HepG2 (cell line): ENCODE results near the gene GPR162. TPM values are rescaled to one million over a fixed set of nuclear protein-coding genes. Genes with fewer than 3 reads are reported as not detected.

Experiments
- ARNTL ChIP-seq: sonication (generic); formaldehyde crosslinking; IDR thresholded peaks from 2 replicates; pipeline ENCODE4 v1.4.0; 2020; ENCODE audit warnings: mild to moderate bottlenecking, missing genetic modification reagents
- ATM ChIP-seq: fragments of 450-650 bp; IDR thresholded peaks from 2 replicates; pipeline ENCODE4 v1.7.1; 2017; ENCODE audit warnings: mild to moderate bottlenecking, borderline replicate concordance
- ELF4 ChIP-seq: sonication (generic); formaldehyde crosslinking; IDR thresholded peaks from 2 replicates; pipeline ENCODE4 v1.5.0; 2020; ENCODE audit warnings: missing genetic modification reagents, mild to moderate bottlenecking, moderate library complexity, borderline replicate concordance
- FOXO4 ChIP-seq: sonication (generic); formaldehyde crosslinking; conservative IDR thresholded peaks from 2 replicates; pipeline ENCODE4 v1.8.1; 2023; ENCODE audit warnings: missing genetic modification reagents
- GATAD2A ChIP-seq: IDR thresholded peaks from 2 replicates; pipeline ENCODE4 v1.6.1; 2016
- GTF3A ChIP-seq: sonication (generic); formaldehyde crosslinking; conservative IDR thresholded peaks from 2 replicates; pipeline ENCODE4 v1.4.0; 2020; ENCODE audit warnings: mild to moderate bottlenecking, missing genetic modification reagents
- KLF15 ChIP-seq: sonication (generic); formaldehyde crosslinking; IDR thresholded peaks from 2 replicates; pipeline ENCODE4 v1.8.1; 2023; ENCODE audit warnings: borderline replicate concordance, mild to moderate bottlenecking, inconsistent platforms, missing genetic modification reagents, mixed read lengths
- LBX2 ChIP-seq: sonication (generic); formaldehyde crosslinking; IDR thresholded peaks from 2 replicates; pipeline ENCODE4 v1.5.0; 2020; ENCODE audit warnings: missing genetic modification reagents, mild to moderate bottlenecking, borderline replicate concordance
- MYC ChIP-seq: sonication (generic); formaldehyde crosslinking; IDR thresholded peaks from 2 replicates; pipeline ENCODE4 v1.9.0; 2021; ENCODE audit warnings: missing genetic modification reagents, borderline replicate concordance
- NPAS2 ChIP-seq: sonication (generic); formaldehyde crosslinking; IDR thresholded peaks from 2 replicates; pipeline ENCODE4 v1.8.0; 2022; ENCODE audit warnings: mild to moderate bottlenecking, missing genetic modification reagents, borderline replicate concordance
- PATZ1 ChIP-seq: sonication (generic); formaldehyde crosslinking; IDR thresholded peaks from 2 replicates; pipeline ENCODE4 v1.4.0; 2020; ENCODE audit warnings: missing genetic modification reagents
- SATB2 ChIP-seq: sonication (generic); formaldehyde crosslinking; IDR thresholded peaks from 2 replicates; pipeline ENCODE4 v1.5.0; 2020; ENCODE audit warnings: missing genetic modification reagents
- TFAP4 ChIP-seq: sonication (generic); IDR thresholded peaks from 2 replicates; pipeline ENCODE4 v1.6.1; 2016; ENCODE audit warnings: low read depth, borderline replicate concordance
- ZNF136 ChIP-seq: sonication (generic); formaldehyde crosslinking; IDR thresholded peaks from 2 replicates; pipeline ENCODE4 v1.8.1; 2022; ENCODE audit warnings: low read depth, mild to moderate bottlenecking, moderate library complexity, missing genetic modification reagents
- ZNF205 ChIP-seq: IDR thresholded peaks from 2 replicates; pipeline ENCODE4 v1.6.1; 2018; ENCODE audit warnings: missing biosample characterization, missing genetic modification reagents
- ZNF335 ChIP-seq: sonication (generic); formaldehyde crosslinking; IDR thresholded peaks from 2 replicates; pipeline ENCODE4 v1.4.0; 2020; ENCODE audit warnings: missing genetic modification reagents
- ZNF34 ChIP-seq: sonication (generic); formaldehyde crosslinking; IDR thresholded peaks from 2 replicates; pipeline ENCODE4 v1.4.0; 2020; ENCODE audit warnings: mild to moderate bottlenecking, missing genetic modification reagents, borderline replicate concordance
- ZNF552 ChIP-seq: sonication (generic); formaldehyde crosslinking; IDR thresholded peaks from 2 replicates; pipeline ENCODE4 v1.9.0; 2022; ENCODE audit warnings: missing genetic modification reagents, mild to moderate bottlenecking, borderline replicate concordance
- ZNF567 ChIP-seq: sonication (generic); formaldehyde crosslinking; IDR thresholded peaks from 2 replicates; pipeline ENCODE4 v1.8.1; 2023; ENCODE audit warnings: mild to moderate bottlenecking, missing genetic modification reagents, borderline replicate concordance
- ZNF577 ChIP-seq: sonication (generic); formaldehyde crosslinking; IDR thresholded peaks from 2 replicates; pipeline ENCODE4 v1.4.0; 2020; ENCODE audit warnings: mild to moderate bottlenecking, low read depth, missing genetic modification reagents, borderline replicate concordance
- ZNF607 ChIP-seq: sonication (generic); formaldehyde crosslinking; IDR thresholded peaks from 2 replicates; pipeline ENCODE4 v1.5.1; 2020; ENCODE audit warnings: missing genetic modification reagents, mild to moderate bottlenecking, borderline replicate concordance
- ZNF619 ChIP-seq: sonication (generic); formaldehyde crosslinking; IDR thresholded peaks from 2 replicates; pipeline ENCODE4 v1.4.0; 2020; ENCODE audit warnings: mild to moderate bottlenecking, missing genetic modification reagents
- ZNF747 ChIP-seq: sonication (generic); formaldehyde crosslinking; IDR thresholded peaks from 2 replicates; pipeline ENCODE4 v1.8.1; 2023; ENCODE audit warnings: missing genetic modification reagents, mild to moderate bottlenecking, borderline replicate concordance
- ZNF790 ChIP-seq: sonication (generic); formaldehyde crosslinking; IDR thresholded peaks from 2 replicates; pipeline ENCODE4 v1.8.0; 2022; ENCODE audit warnings: missing genetic modification reagents, mild to moderate bottlenecking, borderline replicate concordance
- polyA plus RNA-seq, 8 experiments: library from polyadenylated mRNA; depleted of rRNA in 3 of 8; stranded (reverse) in 7 of 8; unstranded in 1 of 8; fragments of >200 nt; fragmentation: Illumina TruSeq in 4 of 8; extraction: Trizol in 4 of 8; gene quantifications; 2 replicates each; pipeline versions ENCODE4 v1.2.1 to v1.2.3, GENCODE V29; 2011 to 2016; ENCODE audit warnings: low read depth in 4 of 8, missing spikeins in 1 of 8, mixed read lengths in 1 of 8; ENCODE audit not compliant: insufficient read depth in 1 of 8
- total RNA-seq, 5 experiments: library from RNA; depleted of rRNA; stranded (reverse); fragments of >200 nt; fragmentation: Illumina TruSeq; extraction: Trizol; gene quantifications; 2 replicates each; pipeline ENCODE4 v1.2.3, GENCODE V29; 2016; ENCODE audit warnings: low read depth in 1 of 5

Gene GPR162
- total and polyA plus RNA-seq, 2 of the 13 experiments (the other 11 are each of a cell fraction or from before 2014, with no cell fraction given), result 0.08 TPM; not detected in 1

GRCh38 chr12:6872073-6873048 lies 50.7 kb downstream of the GPR162 start (continued):
- TF ChIP-seq ZNF205 (CRISPR knock-in tag) (no peak; the same call in 1 of the 2 replicates), ZNF552 (no peak; the same call in 1 of the 2 replicates), ZNF607 (0 out of 2 replicates have a peak, but pooled peaks have one; percentile 31), ARNTL (CRISPR knock-in tag) (no peak; the same call in 1 of the 2 replicates), PATZ1 (CRISPR knock-in tag) (peak; percentile 91), ZNF34 (CRISPR knock-in tag) (peak; percentile 93), TFAP4 (peak; percentile 97), ZNF577 (CRISPR knock-in tag) (0 out of 2 replicates have a peak, but pooled peaks have one; percentile 41), GTF3A (no peak; the same call in 1 of the 2 replicates), ZNF619 (peak; percentile 88; the same call in 1 of the 2 replicates), MYC (CRISPR knock-in tag) (peak; percentile 91), ZNF567 (CRISPR knock-in tag) (peak; percentile 65; the same call in 1 of the 2 replicates), ZNF747 (CRISPR knock-in tag) (no peak), GATAD2A (CRISPR knock-in tag) (no peak; the same call in 1 of the 2 replicates), SATB2 (no peak), ATM (no peak), ZNF335 (CRISPR knock-in tag) (no peak), FOXO4 (CRISPR knock-in tag) (no peak), LBX2 (CRISPR knock-in tag) (no peak), ELF4 (CRISPR knock-in tag) (no peak), ZNF136 (CRISPR knock-in tag) (no peak; the same call in 1 of the 2 replicates), NPAS2 (CRISPR knock-in tag) (no peak), KLF15 (no peak), ZNF790 (CRISPR knock-in tag) (no peak)
